ENCODE measurements around the gene POU6F2. TPM values are rescaled to one million over a fixed set of nuclear protein-coding genes. Genes with fewer than 3 reads are reported as not detected.
"Not testable (repeated sequence)": the region's sequence is repeated elsewhere in the genome, so short reads cannot be mapped to it uniquely, and the experiment has no call there.

POU6F2 gene
- total RNA-seq, 1 donor from 2014 or later, result 2.9 TPM

GRCh38 chr7:38975944-38976392 lies 1.7 kb upstream of the POU6F2 start:
- ATAC-seq, result peak; percentile 42
- intact Hi-C loops (cut with DNase I), result no loop called here
- DNase-seq (ENCODE audit: low spot score), result peak; percentile 52

- intact Hi-C loops (cut with DNase I), result no loop called here
- ATAC-seq (no peak), DNase-seq (ENCODE audit: low spot score) (no peak)
Observed at GRCh38 chr7:38978491-38978890, 782 bp downstream of the POU6F2 start.

- intact Hi-C loops (cut with DNase I), result no loop called here
- DNase-seq (ENCODE audit: low spot score) (no peak), ATAC-seq (no peak)
Observed at GRCh38 chr7:38992203-38992602, 14.5 kb downstream of the POU6F2 start.

GRCh38 chr7:39001595-39001994 lies 23.9 kb downstream of the POU6F2 start:
- DNase-seq (ENCODE audit: low spot score) (no peak), ATAC-seq (no peak)
- intact Hi-C loops (cut with DNase I), result no loop called here

GRCh38 chr7:39002755-39003154 lies 25.0 kb downstream of the POU6F2 start:
- DNase-seq (ENCODE audit: low spot score) (no peak), ATAC-seq (no peak)
- intact Hi-C loops (cut with DNase I), result no loop called here

- intact Hi-C loops (cut with DNase I), result no loop called here
- ATAC-seq (no peak), DNase-seq (ENCODE audit: low spot score) (no peak)
Observed at GRCh38 chr7:39005036-39005435, 27.3 kb downstream of the POU6F2 start.

GRCh38 chr7:39005461-39005860 lies 27.8 kb downstream of the POU6F2 start:
- intact Hi-C loops (cut with DNase I), result no loop called here
- DNase-seq (ENCODE audit: low spot score), result no peak
- ATAC-seq, result no peak

- intact Hi-C loops (cut with DNase I); ATAC-seq; DNase-seq (ENCODE audit: low spot score): not testable (repeated sequence)
Observed at GRCh38 chr7:39013049-39013939, 35.6 kb downstream of the POU6F2 start.

GRCh38 chr7:39016609-39017008 lies 38.9 kb downstream of the POU6F2 start:
- no peak for ATAC-seq
- intact Hi-C loops (cut with DNase I), result no loop called here
- DNase-seq (ENCODE audit: low spot score), result no peak

- intact Hi-C loops (cut with DNase I), result no loop called here
- DNase-seq (ENCODE audit: low spot score) (no peak), ATAC-seq (no peak)
Observed at GRCh38 chr7:39017369-39017915, 39.7 kb downstream of the POU6F2 start.

- ATAC-seq, result no peak
- intact Hi-C loops (cut with DNase I), result no loop called here
- DNase-seq (ENCODE audit: low spot score), result no peak
Observed at GRCh38 chr7:39022796-39023195, 45.1 kb downstream of the POU6F2 start.

- ATAC-seq (no peak), DNase-seq (ENCODE audit: low spot score) (no peak)
- intact Hi-C loops (cut with DNase I), result no loop called here
Observed at GRCh38 chr7:39027491-39027890, 49.8 kb downstream of the POU6F2 start.

GRCh38 chr7:39033885-39034624 lies 56.3 kb downstream of the POU6F2 start:
- DNase-seq (ENCODE audit: low spot score) (no peak), ATAC-seq (no peak)
- intact Hi-C loops (cut with DNase I), result no loop called here

GRCh38 chr7:39035156-39035555 lies 57.4 kb downstream of the POU6F2 start:
- ATAC-seq (no peak), DNase-seq (ENCODE audit: low spot score) (no peak)

GRCh38 chr7:39035903-39036302 lies 58.2 kb downstream of the POU6F2 start:
- DNase-seq (ENCODE audit: low spot score) (no peak), ATAC-seq (no peak)
- intact Hi-C loops (cut with DNase I), result no loop called here

More at GRCh38 chr7:39035156-39035555, 57.4 kb downstream of the POU6F2 start:
- intact Hi-C loops (cut with DNase I), result no loop called here

GRCh38 chr7:39042670-39043069 lies 65.0 kb downstream of the POU6F2 start:
- DNase-seq (ENCODE audit: low spot score), result no peak
- intact Hi-C loops (cut with DNase I), result no loop called here
- ATAC-seq, result no peak

- ATAC-seq (no peak), DNase-seq (ENCODE audit: low spot score) (no peak)
- intact Hi-C loops (cut with DNase I), result no loop called here
Observed at GRCh38 chr7:39043531-39043930, 65.8 kb downstream of the POU6F2 start.

GRCh38 chr7:39044489-39044888 lies 66.8 kb downstream of the POU6F2 start:
- DNase-seq (ENCODE audit: low spot score) (no peak), ATAC-seq (no peak)
- intact Hi-C loops (cut with DNase I), result no loop called here

- ATAC-seq, result no peak
- intact Hi-C loops (cut with DNase I), result no loop called here
- no peak for DNase-seq (ENCODE audit: low spot score)
Observed at GRCh38 chr7:39045231-39045630, 67.5 kb downstream of the POU6F2 start.

GRCh38 chr7:39051279-39051678 lies 73.6 kb downstream of the POU6F2 start:
- DNase-seq (ENCODE audit: low spot score) (no peak), ATAC-seq (no peak)
- intact Hi-C loops (cut with DNase I), result no loop called here
